Psoas muscle (tissue), 8 donors: ENCODE data around the gene ZNF805. TPM values are rescaled to one million over a fixed set of nuclear protein-coding genes. Genes with fewer than 3 reads are reported as not detected.
A peak's percentile ranks its signal among the peaks of the same experiment; 100 is the strongest.
"Not testable (repeated sequence)": the region's sequence is repeated elsewhere in the genome, so short reads cannot be mapped to it uniquely, and the experiment has no call there.

Experiments used
- ATAC-seq, 4 donors: fragments of 200-7000 bp; cut with Tn5 transposase; one replicate each; pipeline ENCODE4 v1.9.1; 2020; ENCODE audit warnings: moderate library complexity in 3 of 4, mild to moderate bottlenecking in 2 of 4
- DNase-seq, 2 donors: peaks; one replicate each; pipeline ENCODE4 v3.0.0-alpha.2; 2020
- H3K27ac ChIP-seq: fragments of 200-600 bp; one replicate; pipeline ENCODE4 v1.8.0; 2022
- H3K27me3 ChIP-seq, 3 donors: fragments of 200-600 bp in 1 of 3; one replicate each; pipeline versions ENCODE4 v1.6.1 to v1.8.0; 2013 to 2022; ENCODE audit warnings: low read length in 2 of 3, mild to moderate bottlenecking in 2 of 3, moderate library complexity in 1 of 3; ENCODE audit not compliant: insufficient read depth in 3 of 3
- H3K36me3 ChIP-seq, 2 donors: fragments of 200-600 bp in 1 of 2; one replicate each; pipeline versions ENCODE4 v1.6.1 to v1.8.0; 2013 to 2022; ENCODE audit warnings: low read depth in 1 of 2, mild to moderate bottlenecking in 1 of 2, moderate library complexity in 1 of 2; ENCODE audit not compliant: insufficient read depth in 1 of 2
- H3K4me1 ChIP-seq: fragments of 200-600 bp; one replicate; pipeline ENCODE4 v1.8.0; 2022
- H3K4me3 ChIP-seq: fragments of 200-600 bp; one replicate; pipeline ENCODE4 v1.8.0; 2022; ENCODE audit warnings: mild to moderate bottlenecking
- H3K9me3 ChIP-seq: fragments of 200-600 bp; one replicate; pipeline ENCODE4 v1.8.0; 2022
- WGBS, 3 donors: extraction: QIAGEN DNeasy Blood & Tissue Kit; methylation state at CpG; one replicate each; pipeline versions ENCODE4 v1.1.6 to v1.1.7; 2013; 5-methylcytosine and 5-hydroxymethylcytosine counted together
- intact Hi-C, 2 donors: fragments of 100-400 bp; cut with DNase I; formaldehyde crosslinking; loops; one replicate each; pipeline versions ENCODE4 v1.11.0 to v1.14.2; 2022
- polyA plus RNA-seq, 3 donors: library from polyadenylated mRNA; stranded (reverse); fragments of 200-250 nt; gene quantifications; one replicate each; pipeline ENCODE4 v1.2.3, GENCODE V29; 2013
- total RNA-seq, 4 donors: library from RNA; stranded (reverse); fragmentation: NEBNext Ultra II Directional in 2 of 4; extraction: Animal tissue kit (Norgen Biotek cat#: 25700) in 2 of 4; gene quantifications; one replicate each; pipeline versions ENCODE4 v1.2.1 to v1.2.4, GENCODE V29; 2021 to 2023
- TF ChIP-seq, protein P1 (sequence below): fragments of 200-600 bp; IDR thresholded peaks from one replicate; pipeline ENCODE4 v1.8.0; 2022; ENCODE audit warnings: antibody characterized with exemption
- donor health status: healthy with polysubstance abuse.
- donor health status: DM: no; HTN: no; CAD: no; lungs with moderate emphysema.
- donor health status: Bipolar disorder and iron deficiency.
- donor health status: healthy.
- donor health status: DM: yes; HTN: yes; CAD: no.
- donor health status: DM: no; HTN: no; CAD: no.
- donor health status: DM: no; HTN: no; CAD: no.
- donor health status: DM: yes; HTN: yes; CAD: no.

ZNF805 gene
- total and polyA plus RNA-seq, 7 donors = 1.2 to 16.4 (median 10.3) TPM

- Histone ChIP-seq H3K4me3 (no peak overlapping the region), H3K27ac (no peak overlapping the region), H3K4me1 (no peaks in the 10 kb centered on the region), H3K36me3 (peaks cover 0 to 50% of the 10 kb centered on the region in 2 donors), H3K9me3 (no peaks in the 10 kb centered on the region), H3K27me3 (no peaks in the 10 kb centered on the region)
- TF ChIP-seq, protein P1, sequence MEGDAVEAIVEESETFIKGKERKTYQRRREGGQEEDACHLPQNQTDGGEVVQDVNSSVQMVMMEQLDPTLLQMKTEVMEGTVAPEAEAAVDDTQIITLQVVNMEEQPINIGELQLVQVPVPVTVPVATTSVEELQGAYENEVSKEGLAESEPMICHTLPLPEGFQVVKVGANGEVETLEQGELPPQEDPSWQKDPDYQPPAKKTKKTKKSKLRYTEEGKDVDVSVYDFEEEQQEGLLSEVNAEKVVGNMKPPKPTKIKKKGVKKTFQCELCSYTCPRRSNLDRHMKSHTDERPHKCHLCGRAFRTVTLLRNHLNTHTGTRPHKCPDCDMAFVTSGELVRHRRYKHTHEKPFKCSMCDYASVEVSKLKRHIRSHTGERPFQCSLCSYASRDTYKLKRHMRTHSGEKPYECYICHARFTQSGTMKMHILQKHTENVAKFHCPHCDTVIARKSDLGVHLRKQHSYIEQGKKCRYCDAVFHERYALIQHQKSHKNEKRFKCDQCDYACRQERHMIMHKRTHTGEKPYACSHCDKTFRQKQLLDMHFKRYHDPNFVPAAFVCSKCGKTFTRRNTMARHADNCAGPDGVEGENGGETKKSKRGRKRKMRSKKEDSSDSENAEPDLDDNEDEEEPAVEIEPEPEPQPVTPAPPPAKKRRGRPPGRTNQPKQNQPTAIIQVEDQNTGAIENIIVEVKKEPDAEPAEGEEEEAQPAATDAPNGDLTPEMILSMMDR = no peak
- WGBS, 3 donors = 93 to 97% (median 93%) methylated on average over 1 of the region's 1 CpG
- intact Hi-C loops = no loop called here
- DNase-seq = no peak
- ATAC-seq = no peak
These were observed 32.6 kb downstream of the ZNF805 start for GRCh38 chr19:57273014-57273413.

- 78 to 79% (median 78%) methylated on average over 1 of the region's 1 CpG for WGBS, 3 donors
- Histone ChIP-seq H3K36me3 (peaks cover 0 to 46% of the 10 kb centered on the region in 2 donors), H3K27ac (no peak overlapping the region), H3K9me3 (no peaks in the 10 kb centered on the region), H3K27me3 (no peaks in the 10 kb centered on the region), H3K4me3 (no peak overlapping the region), H3K4me1 (peaks cover 5% of the 10 kb centered on the region)
- DNase-seq (no peak), ATAC-seq (no peak)
- intact Hi-C loops = loop anchor here in 1 of 2 donors (5.0 kb wide), 1 partner anchor 34 kb away; the partner anchor contains the start of gene ZNF805
- TF ChIP-seq, protein P1 = no peak
These were observed 36.0 kb downstream of the ZNF805 start for GRCh38 chr19:57276430-57276829.

GRCh38 chr19:57278481-57278880 lies 38.0 kb downstream of the ZNF805 start:
- H3K27me3 ChIP-seq, DNase-seq, ATAC-seq, H3K9me3 ChIP-seq, H3K4me3 ChIP-seq: not testable (repeated sequence)
- peaks cover 25% of the 10 kb centered on the region for H3K4me1 ChIP-seq
- WGBS, 3 donors = 85 to 92% (median 92%) methylated on average over 2 of the region's 2 CpGs
- peak overlapping the region; percentile 99 for H3K27ac ChIP-seq
- intact Hi-C loops = loop anchor here in 1 of 2 donors (5.0 kb wide), 1 partner anchor 36 kb away; the partner anchor contains the start of gene ZNF805
- peaks cover 0 to 34% of the 10 kb centered on the region in 2 donors for H3K36me3 ChIP-seq

DNA sequence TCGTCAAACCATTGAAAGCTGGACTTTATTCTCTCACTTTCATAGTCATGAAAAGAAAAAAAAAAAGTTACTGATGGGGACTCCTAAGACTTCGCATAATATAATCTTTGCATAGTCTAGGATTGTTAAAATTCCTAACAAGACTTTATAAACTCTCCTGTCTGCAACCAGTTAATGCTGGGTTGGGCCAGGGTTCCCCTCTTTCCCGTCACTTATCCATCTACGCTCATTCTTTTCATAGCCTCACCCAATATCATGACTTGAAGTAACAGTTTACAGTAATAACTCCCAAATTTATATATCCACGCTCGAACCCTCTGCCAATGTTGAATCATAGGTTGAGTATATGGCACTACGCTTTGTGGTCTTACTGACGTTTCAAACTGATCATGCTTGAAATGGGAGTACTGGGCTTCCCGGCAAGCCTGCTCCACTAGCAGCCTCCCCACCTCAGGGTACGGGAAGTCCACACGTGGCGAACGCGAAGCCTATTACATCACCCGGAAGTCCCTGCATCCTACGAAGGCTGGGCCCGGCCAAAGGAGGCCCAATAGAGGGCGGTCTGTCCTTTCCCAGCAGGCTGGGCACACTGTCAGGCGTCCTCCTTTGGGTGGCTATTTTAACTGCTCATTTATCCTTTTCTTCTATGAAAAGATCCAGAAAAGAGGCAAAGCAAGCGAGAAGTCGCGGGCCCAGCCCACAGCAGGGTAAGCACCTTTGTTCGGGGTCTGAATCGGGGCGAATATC lies 39.2 kb downstream of the ZNF805 start:
- Histone ChIP-seq H3K4me1 (peaks cover 36% of the 10 kb centered on the region), H3K27me3 (no peaks in the 10 kb centered on the region), H3K4me3 (peak overlapping the region; percentile 86), H3K27ac (peak overlapping the region; percentile 99), H3K9me3 (no peaks in the 10 kb centered on the region), H3K36me3 (peaks cover 3 to 36% of the 10 kb centered on the region in 2 donors)
- intact Hi-C loops = loop anchor here (1.0 to 5.0 kb wide), 5 partner anchors 37 to 84 kb away; partner anchors contain the start of genes ZNF805 (in 2 of the 2), TRAPPC2B (in 1 of the 2), ZNF543 (in 1 of the 2) and ZNF547 (in 1 of the 2)
- 4 to 6% (median 5%) methylated on average over 25 of the region's 25 CpGs for WGBS, 3 donors
- TF ChIP-seq, protein P1 = peak; percentile 19
- peak; percentile 92 to 94 for DNase-seq
- ATAC-seq = peak; percentile 93 to 95 (median 94)
